Activated CD4-positive, alpha-beta T cell treated with anti-CD3 and anti-CD28 coated beads for 48 hours (primary cell): ENCODE measurements around the gene TPCN1.

Experiments
- DNase-seq: peaks from one replicate; pipeline ENCODE4 v3.0.0-alpha.2; 2020

Gene TPCN1

DNA sequence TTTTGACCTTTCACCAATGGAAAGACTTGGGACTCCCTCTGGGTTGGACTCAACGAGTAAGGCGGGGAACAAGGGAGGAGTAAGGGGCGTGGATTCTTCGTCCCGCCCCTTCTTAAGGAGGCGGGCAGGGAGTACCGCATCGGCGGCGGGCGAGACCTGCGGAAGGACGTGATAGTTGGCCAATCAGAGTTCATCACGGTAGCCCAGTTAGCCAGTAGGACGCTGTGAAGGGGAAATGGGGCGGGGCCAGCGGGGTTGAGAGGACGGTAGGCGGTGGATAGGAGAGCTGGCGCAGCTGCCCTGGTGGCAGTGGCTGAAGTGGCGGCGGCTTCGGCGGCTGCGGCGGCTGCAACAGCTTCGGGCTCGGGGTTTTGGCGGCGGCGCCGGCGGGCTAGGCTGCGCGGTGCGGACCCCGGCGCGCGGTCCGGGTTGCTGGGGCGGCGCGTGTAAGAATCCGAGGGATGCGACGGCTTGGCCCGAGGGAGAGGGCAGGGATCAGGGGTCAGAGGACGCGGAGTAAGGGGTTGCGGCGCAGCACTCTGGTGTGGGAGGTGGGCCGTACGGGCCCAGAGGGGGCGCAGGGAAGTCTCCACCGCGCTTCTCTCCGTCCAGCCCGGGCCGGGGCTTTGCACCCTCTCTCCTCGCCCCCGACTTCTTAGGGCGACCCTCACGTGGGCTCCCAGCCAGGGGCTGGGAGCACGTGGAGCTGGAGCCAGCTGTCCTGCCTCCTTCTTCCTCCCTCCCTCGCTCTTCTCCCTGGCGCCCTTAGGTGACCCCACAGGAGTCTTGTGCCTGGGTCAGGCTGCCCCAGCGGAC is at the start of gene TPCN1:
TPCN1 (plus strand) TSS at position 284 of the 816 bp plus-strand sequence. CDS start 5,389 bp downstream, outside the sequence.
- peak; percentile 100 for DNase-seq

DNA sequence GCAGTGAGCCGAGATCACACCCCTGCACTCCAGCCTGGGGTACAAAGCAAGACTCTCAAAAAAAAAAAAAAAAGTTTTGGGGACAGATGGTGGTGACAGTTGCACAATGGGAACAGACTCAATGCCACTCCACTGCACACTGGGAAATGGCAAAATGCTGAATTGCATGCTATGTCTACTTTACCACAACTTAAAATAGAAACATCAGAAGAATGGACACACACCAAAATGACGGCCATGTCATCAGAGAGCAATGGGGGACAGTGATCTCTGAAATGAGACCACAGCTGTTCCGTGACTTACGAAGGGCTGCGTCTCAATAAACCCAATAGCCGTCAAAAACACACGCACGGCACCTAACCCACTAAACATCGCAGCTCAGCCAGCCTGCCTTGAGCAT is 49.7 kb upstream of the TPCN1 start:
- no peak for DNase-seq

DNA sequence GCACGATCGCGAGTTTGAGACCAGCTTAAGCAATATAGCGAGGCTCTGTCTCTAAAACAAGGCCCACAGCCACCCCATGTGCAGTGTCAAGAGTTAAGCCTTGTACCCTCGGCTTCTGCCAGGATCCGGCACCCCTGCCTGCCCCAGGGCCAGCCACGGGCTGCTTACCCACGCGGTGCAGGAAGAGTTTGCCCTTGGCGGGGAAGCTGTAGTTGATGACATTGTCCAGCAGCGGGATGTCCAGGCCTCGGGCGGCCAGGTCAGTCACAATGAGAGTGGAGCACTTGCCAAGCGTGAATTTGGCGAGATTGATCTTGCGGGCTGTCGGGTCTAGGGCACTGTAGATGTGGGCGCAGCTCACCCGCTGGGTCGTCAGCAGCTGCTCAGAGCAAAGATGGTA is 49.1 kb upstream of the TPCN1 start:
- DNase-seq: no peak

DNA sequence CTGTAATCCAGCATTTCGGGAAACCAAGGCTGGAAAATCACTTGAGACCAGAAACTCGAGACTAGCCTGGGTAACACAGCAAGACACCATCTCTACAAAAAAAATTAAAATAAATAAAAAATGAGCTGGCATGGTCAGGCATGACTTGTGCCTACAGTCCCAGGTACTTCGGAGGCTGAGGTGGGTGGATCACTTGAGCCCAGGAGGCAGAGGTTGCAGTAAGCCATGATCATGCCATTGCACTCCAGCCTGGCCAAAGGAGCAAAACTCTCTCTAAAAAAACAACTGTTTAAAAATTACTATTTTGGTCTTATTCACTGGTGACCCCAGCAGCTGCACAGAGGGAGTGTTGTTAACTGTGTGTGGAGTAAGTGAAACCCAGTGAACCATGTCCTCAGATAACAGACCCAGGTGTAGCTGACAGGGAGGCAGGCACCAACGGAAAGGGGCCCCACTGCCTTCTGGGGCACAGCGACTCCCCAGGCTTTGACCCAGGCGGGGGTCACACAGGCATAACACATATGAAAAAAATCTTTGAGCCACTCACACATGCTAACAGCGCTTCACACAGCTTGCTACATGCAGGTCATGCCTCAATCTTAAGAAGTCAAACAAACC is 48.1 kb upstream of the TPCN1 start:
- DNase-seq: no peak

DNA sequence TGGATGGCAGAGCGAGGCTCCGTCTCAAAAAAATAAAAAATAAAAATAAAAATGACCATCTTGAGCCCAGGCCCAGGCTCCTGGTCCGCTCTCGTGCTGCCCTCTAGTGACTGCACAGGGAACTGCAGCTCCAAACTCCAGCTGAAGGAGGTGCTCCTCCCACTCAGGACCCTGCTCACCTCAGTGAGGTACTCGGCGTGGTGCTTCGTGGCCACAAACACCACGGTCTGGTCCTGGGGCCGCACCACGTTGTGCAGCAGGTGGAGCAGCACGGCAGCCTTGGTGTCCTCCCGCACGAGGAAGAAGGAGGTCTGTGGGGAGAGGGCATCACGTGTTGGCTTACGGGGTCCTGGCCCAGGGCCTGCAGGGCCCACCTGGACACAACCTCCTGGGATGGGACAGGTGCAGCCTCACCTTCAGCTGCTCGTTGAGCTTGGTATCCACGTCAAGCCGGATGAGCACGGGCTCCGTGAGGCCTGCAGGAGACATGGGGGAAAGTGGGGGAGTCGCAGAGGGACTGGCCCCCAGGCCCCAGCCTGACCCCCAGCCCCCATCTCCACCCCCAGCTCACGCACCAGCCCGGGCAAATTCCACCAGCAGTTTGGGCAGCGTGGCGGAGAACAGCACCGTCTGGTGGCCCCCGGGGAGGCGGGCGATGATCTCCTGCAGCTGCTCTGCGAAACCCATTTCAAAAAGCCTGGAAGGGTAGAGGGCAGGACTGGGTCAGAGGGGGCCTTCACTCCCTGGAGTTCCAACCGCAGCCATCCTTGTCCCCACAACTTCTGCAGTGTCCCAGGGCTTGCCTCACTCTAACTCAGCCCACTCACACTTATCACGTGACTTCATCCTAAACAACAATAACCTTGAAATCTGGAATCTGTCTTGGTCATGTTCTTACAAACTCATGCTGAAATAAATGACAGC is 46.5 kb upstream of the TPCN1 start:
- DNase-seq: peak; percentile 88

DNA sequence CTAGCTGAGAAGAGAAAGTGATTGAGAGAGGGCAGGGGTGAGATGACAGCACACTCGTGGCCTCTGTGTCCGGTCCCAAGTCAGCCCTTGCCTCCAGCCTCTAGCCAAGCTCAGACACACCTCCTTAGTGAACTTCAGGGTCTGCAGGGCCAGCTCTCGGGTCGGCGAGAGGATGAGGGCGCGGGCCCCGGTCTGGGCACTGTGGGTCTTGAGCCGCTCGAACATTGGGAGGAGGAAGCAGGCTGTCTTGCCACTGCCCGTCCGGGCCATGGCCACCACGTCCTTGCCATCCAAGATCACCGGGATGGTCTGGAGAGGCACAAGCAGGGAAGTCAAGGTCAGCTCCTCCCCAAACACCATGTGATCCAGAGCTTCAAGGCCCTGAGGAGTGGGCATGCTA is 42.2 kb upstream of the TPCN1 start:
- DNase-seq: no peak

DNA sequence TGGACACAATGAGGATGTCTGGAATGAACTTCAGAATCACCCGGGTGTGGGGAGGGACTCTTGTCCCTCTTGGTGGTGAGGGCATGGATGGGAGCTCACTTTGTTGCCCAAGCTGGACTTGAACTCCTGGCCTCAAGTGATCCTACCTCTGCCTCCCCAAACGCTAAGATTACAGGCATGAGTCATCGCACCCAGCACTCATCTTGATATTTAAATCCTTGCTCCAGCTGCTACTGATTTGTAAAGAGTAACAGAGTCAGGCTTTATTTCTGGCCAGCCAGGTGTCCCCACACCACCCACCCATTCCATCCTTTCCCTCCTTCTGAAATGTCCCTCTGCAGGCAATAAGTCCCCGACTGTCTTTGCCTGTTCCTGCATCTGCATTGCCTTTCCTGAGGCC is 40.9 kb upstream of the TPCN1 start:
- no peak for DNase-seq

DNA sequence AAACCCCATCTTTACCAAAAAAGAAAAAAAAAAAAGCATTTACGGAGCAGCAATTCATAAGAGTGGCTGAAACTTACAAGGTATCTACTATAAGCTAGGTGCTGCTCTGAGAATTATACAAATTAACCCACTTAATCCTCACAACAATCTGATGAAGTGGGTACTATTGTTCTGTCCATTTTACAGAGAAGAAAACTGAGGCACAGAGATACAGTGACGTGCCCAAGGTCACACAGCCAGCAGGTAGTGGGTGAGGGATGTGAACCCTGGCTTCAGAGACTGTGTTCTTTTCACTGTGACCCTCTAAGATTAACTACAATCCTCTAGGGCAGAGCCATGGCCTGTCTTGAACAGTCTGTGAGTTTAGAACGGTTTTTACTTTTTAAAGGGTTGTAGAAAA is 39.3 kb upstream of the TPCN1 start:
- DNase-seq: no peak

DNA sequence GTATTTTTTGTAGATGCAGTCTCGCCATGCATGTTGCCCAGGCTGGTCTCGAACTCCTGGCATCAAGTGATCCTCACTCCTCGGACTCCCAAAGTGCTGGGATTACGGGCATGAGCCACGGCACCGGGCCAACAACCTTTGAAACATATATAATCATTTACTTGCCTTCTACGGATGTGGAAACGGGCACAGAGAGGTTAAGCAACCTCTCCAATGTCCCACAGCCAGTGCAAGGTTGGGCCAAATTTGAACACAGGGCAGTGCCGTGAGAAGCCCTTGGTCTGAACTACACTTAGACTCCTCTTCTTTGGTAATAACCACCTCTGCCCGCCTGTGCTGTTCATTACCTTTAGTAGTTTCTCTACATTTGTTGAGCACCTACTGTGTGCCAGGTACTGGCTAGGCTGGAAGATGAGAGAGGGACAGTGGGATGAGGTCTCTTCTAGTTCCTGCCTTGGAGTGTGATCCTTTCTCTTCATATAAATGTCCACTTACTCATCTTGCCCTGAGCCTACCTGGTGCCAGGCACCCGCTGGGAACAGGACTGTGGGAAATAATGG is 38.2 kb upstream of the TPCN1 start:
- DNase-seq: no peak

DNA sequence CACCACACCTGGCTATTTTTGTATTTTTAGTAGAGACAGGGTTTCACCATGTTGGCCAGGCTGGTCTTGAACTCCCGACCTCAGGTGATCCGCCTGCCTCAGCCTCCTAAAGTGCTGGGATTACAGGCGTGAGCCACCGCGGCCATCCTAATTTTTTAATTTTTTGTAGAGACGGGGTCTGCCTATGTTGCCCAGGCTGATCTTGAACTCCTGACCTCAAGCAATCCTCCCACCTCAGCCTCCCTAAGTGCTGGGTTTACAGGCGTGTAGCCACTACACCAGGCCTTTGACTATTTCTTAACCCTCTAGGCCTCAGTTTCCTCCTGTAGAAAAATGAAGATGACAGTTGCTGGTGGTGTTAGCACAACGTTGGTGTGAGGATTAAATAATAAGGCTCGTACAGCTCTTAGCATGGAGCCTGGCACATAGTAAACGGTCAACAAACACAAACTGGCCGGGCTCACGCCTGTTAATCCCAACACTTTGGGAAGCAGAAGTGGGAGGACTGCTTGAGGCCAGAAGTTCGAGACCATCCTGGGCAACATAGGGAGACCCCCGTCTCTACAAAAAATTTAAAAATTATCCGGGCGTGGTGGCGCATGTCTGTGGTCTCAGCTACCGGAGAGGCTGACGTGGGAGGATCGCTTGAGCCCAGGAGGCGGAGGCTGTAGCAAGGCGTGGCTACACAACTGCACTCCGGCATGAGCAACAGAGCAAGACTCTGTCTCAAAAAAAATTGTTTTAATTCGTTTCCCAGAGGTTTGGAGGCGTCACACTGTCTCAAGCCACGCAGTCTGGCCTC is 37.0 kb upstream of the TPCN1 start:
- DNase-seq: no peak

DNA sequence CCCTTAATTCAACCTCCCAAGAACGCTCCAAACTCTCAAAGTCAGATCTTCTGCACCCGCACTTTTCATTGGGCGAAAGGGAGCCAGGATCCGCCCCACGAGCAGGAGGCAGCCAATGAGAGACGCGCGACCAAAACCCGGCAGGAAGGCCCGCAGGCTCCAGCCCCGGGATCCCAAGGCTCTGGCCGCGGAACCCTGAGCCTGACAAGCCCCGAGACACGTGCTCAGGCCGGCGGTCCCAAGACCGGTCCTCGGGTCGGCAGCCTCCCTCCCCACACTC is 36.4 kb upstream of the TPCN1 start:
- peak; percentile 93 for DNase-seq

DNA sequence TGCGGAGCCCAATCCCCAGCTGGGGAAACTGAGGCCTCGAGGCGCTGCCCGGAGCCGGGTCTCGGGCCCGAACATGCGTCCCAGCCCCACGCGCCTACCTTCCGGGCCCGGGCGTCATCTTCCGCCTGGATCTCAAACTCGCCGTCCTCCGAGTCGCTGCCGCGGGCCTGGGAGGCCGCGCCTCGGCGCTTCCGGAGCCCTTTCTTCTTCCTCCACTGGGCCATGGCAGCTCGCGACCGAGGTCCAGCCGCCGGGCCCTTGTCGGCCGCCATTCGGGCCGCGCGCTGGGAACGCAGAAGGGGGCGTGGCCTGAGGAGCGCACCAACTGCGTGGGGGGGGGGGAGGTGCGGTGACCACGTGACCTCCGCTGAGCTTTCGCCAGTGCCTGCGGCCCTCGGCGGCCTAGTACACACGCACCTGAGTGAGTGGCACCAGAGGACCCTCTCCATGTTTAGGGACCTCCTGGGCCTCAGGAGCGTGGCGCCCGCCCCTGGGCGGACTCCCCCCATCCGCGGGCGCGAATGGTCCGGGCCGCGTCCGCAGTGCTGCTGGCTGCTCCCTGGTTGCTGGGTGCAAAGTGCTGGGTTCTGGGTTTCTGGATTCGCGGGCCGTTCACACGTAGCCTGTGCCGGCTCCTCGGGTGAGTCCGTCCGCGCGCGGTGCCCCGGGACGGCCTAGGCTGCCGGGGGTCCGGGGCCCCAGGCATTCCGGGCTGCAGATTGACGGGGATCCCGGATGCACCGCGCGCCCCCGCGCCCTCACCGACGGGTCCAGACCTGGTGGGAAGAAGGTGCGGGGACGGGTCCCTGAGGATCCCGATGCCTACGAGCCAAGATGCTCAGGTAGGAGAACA is 35.9 kb upstream of the TPCN1 start, which contains the start of the genes DDX54 and RITA1:
DDX54 (minus strand) TSS at position 299 of the 853 bp plus-strand sequence; CDS start at position 272, 27 bp downstream.
RITA1 (plus strand) TSS at position 542 of the 853 bp plus-strand sequence. CDS start 1,026 bp downstream, outside the sequence.
- peak; percentile 83 for DNase-seq

DNA sequence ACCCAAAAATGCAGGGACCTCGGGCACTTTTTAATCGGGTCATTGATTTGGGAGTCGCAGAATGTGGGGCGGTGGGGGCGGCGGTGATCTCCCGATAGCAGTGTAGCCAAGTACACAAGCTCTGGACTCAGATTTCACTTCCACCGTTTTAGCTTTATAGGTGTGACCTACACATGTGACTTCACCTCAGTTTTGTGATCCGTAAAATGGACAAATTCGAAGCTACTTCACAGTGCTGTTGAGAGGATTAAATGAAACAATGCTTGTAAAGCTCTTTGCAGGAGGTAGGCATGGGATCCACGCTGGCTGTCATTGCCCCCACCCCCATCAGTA is 35.3 kb upstream of the TPCN1 start:
- no peak for DNase-seq

DNA sequence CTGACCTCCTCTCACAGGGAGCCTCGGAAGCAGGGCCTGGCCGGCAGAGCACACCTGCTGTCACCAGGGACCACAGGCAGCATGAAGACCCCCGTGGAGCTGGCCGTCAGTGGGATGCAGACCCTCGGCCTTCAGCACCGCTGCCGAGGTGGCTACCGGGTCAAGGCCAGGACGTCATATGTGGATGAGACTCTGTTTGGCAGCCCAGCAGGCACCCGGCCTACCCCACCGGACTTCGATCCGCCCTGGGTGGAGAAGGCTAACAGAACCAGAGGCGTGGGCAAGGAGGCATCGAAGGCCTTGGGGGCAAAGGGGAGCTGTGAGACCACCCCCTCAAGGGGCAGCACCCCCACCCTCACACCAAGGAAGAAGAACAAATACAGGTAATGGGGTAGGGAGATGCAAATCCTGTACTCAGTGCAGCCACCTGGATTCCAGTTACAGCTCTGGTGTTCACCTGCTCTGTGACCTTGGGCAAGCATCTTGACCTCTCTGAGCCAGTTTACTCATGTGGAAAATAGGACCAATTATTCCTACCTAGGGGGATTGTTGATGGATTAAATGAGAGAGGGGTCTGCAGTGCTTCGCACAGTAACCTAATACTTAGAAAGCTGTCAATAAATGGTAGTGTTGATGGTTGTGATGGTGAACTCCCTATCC is 34.5 kb upstream of the TPCN1 start:
- DNase-seq: no peak

DNA sequence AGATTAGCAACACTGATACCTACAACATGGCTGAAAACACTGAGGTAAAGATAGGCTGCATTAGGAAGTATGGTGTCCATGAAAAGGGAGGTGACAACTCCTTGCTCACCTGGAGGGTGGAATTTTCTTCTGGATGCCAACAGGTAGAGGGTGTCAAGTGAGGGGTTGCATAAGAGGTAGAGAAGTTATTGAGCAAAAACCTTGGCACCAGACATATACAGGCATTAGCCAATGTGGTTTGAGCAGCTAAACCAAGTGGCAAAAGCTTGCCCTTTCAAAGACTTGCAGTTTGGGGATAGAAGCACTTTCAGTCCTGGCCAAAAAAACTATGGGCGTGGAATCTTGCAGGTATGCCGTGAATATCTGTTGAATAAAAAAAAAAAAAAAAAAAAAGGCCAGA is 31.9 kb upstream of the TPCN1 start:
- no peak for DNase-seq

DNA sequence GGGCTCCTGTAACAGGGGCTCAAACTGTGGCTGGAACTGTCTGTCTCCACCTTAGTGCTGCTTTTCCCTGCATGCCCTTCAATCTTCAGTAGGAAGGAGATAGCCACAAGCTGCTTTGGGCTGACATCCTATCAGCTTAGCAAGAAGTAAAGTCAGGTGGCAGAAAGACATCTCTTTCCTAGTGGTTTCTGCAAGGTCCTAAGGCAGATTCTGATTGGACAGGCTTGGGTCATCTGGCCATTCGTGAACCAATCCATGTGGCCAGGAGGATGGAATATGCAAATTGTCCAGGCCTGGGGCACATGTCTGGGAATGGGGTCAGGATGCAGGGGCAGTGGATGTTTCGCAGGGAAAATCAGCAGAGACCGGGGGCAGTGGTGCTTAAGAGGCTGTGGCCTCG is 30.5 kb upstream of the TPCN1 start:
- DNase-seq: no peak

DNA sequence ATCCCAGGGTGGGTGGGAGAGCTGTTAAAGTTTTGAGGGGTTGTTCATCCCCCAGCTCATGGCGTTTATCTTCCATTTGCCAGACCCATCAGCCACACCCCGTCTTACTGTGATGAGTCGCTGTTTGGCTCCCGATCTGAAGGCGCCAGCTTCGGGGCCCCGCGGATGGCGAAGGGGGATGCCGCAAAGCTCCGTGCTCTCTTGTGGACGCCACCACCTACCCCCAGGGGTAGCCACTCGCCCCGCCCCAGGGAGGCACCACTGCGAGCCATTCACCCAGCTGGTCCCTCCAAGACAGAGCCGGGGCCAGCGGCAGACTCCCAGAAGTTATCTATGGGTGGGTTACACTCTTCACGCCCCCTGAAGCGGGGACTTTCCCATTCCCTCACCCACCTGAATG is 30.0 kb upstream of the TPCN1 start:
- DNase-seq: no peak

DNA sequence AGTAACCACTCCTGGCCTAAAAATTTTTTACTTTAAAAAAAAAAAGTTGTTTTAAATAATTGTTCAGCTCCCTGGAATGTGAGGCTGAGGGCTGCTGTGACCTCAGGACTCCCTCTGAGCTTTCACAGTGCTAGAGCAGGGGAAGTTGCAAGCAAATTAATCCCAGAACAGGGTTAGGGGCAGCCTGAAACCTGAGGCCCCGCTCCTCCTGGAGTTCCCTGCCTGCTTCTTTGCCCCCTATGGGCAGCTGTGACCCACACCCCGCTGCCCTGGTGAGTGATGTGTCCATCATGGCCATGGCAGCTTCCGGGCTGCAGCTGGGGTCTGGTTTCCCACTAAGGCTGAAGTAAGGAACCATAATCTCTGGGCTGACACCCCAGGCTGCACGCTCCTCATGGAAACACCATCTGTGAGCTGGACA is 26.3 kb upstream of the TPCN1 start:
- no peak for DNase-seq

DNA sequence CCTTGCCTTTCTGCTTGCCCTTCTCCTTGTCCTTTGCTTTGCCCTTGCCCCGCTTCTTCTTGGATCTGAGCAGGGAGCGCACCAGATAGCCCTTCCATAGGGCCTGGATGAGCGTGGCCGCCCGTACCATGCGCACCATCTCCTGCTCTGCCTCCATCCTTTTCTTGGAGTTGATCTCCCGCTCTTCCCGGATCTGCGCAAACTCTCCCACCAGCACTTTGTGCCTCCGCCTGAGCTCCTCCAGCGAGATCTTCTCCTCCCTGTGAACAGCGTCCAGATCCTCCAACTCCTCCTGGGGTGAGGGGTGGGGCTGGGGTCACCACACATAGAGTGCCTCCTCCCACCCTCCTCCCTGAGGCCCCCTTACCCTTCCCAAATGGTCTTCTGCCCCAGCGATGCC is 25.7 kb upstream of the TPCN1 start:
- DNase-seq: no peak

DNA sequence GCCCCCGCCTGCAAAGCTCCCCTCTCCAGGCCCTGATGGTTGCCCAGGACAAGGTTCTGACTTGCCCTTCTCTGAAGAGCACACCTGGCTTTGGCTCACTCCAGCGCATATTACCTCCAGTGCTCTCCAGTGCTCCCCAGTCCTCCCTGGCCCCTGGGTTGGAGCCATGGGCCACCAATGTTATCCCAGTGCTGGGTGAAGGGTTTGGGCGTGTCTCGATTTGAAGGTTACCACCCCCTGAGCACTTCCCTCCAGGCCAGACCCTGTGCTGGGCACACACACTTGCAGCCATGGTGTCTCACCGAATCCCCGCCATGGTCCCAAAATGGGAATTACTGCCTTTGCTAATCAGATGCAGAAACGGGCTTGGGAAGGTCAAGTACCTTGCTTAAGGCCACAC is 24.7 kb upstream of the TPCN1 start:
- DNase-seq: no peak

DNA sequence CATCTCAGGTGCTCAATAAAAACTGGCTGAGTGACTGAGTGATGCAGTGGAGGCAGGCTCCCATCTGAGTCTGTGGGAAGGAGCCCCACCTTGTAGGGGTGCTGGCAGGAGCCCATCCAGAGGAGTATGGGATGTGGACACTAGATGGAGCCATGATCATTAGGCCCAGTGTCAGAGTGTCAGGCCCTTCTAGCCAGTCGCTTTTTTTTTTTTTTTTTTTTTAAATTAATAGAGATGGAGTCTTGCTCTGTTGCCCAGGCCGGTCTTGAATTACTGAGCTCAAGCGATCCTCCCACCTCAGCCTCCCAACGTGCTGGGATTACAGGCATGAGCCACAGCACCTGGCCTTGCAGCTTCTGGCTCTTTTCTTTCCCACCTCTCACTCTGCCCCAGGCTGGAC is 24.3 kb upstream of the TPCN1 start:
- DNase-seq: peak; percentile 67
